Measurements from ENCODE around the gene FBN2.

Gene FBN2

DNA sequence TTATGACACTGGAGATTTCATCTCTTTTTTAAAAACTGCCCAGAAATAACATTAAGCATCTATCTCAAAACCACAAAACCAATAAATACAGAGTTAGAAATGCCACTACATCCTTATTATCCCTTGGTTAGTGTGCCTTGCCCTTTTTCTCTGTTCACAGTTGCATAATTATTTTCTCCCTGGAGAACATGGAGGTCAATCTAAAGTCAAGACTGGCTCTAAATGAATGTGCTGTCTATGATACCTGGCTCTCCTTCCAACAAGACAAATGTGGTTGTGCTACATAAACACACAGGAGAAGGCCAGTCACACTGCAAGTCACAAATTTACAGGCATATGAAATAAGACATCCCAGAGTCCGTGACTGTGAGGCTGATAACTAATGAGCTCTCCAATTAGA lies 2.8 kb downstream of the FBN2 start:
- Histone ChIP-seq H3K9ac (ENCODE audit: insufficient read length, low read depth) (no peak overlapping the region), H3K4me3 (ENCODE audit: insufficient read length, low read depth) (no peak overlapping the region), H3K9me3 (ENCODE audit: insufficient read depth, low read length) (no peaks in the 10 kb centered on the region), H3K4me1 (ENCODE audit: insufficient read depth, insufficient read length) (no peaks in the 10 kb centered on the region), H3K27me3 (ENCODE audit: insufficient read depth, insufficient read length) (peaks cover 13% of the 10 kb centered on the region), H3K36me3 (ENCODE audit: insufficient read depth, insufficient read length, low read length) (peaks cover 33% of the 10 kb centered on the region)
- TF ChIP-seq SUZ12 (IDR thresholded peaks at IDR 0.05; ENCODE audit: extremely low read depth, insufficient read depth, insufficient read length) (no peak), YY1 (IDR thresholded peaks at IDR 0.05; ENCODE audit: insufficient read depth, insufficient read length) (no peak), ZNF274 (IDR thresholded peaks at IDR 0.05; ENCODE audit: low read depth, low read length) (no peak)
- no peak for DNase-seq (ENCODE audit: low read depth, low spot score)

DNA sequence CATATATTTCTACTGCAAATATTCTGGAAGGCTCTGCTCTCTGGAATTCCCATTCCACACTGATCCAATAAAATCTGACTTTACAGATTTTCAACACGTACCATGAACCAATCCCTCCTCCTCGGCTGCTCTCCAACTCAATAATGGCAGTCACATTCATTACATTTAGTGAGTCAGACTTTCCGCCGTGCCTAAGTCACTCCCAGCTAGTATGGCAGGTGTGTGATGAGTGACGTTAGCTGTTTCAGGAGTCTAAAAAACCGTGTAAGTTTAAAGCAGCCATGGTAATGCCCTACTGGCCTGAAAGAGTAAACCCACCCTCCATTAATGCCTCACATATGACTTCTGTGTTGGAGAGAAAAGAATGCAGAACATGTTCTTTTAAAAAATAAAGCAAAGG lies 3.3 kb downstream of the FBN2 start:
- Histone ChIP-seq H3K4me1 (ENCODE audit: insufficient read depth, insufficient read length) (no peaks in the 10 kb centered on the region), H3K9ac (ENCODE audit: insufficient read length, low read depth) (no peak overlapping the region), H3K4me3 (ENCODE audit: insufficient read length, low read depth) (no peak overlapping the region), H3K9me3 (ENCODE audit: insufficient read depth, low read length) (no peaks in the 10 kb centered on the region), H3K27me3 (ENCODE audit: insufficient read depth, insufficient read length) (peaks cover 13% of the 10 kb centered on the region), H3K36me3 (ENCODE audit: insufficient read depth, insufficient read length, low read length) (peaks cover 36% of the 10 kb centered on the region)
- no peak for DNase-seq (ENCODE audit: low read depth, low spot score)
- TF ChIP-seq YY1 (IDR thresholded peaks at IDR 0.05; ENCODE audit: insufficient read depth, insufficient read length) (no peak), SUZ12 (IDR thresholded peaks at IDR 0.05; ENCODE audit: extremely low read depth, insufficient read depth, insufficient read length) (no peak), ZNF274 (IDR thresholded peaks at IDR 0.05; ENCODE audit: low read depth, low read length) (no peak)

DNA sequence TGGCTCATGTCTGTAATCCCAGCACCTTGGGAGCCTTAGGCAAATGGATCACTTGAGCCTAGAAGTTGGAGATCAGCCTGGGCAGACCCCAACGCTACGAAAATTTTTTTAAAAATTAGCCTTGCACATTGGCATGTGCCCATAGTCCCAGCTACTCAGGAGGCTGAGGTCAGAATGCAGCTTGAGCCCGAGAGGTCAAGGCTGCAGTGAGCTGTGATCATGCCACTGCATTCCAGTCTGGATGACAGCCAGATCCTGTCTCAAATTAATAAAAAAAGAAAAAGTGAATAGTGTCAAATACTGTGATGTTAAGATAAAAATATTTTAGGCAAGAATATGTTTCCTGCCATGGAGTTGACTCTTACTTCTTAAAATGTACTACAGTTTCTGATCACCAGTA lies 5.3 kb downstream of the FBN2 start:
- Histone ChIP-seq H3K27me3 (ENCODE audit: insufficient read depth, insufficient read length) (peaks cover 13% of the 10 kb centered on the region), H3K9ac (ENCODE audit: insufficient read length, low read depth) (no peak overlapping the region), H3K9me3 (ENCODE audit: insufficient read depth, low read length) (no peaks in the 10 kb centered on the region), H3K36me3 (ENCODE audit: insufficient read depth, insufficient read length, low read length) (peaks cover 49% of the 10 kb centered on the region), H3K4me1 (ENCODE audit: insufficient read depth, insufficient read length) (no peaks in the 10 kb centered on the region), H3K4me3 (ENCODE audit: insufficient read length, low read depth) (no peak overlapping the region)
- TF ChIP-seq ZNF274 (IDR thresholded peaks at IDR 0.05; ENCODE audit: low read depth, low read length) (no peak), YY1 (IDR thresholded peaks at IDR 0.05; ENCODE audit: insufficient read depth, insufficient read length) (no peak), SUZ12 (IDR thresholded peaks at IDR 0.05; ENCODE audit: extremely low read depth, insufficient read depth, insufficient read length) (no peak)
- DNase-seq (ENCODE audit: low read depth, low spot score) = no peak

DNA sequence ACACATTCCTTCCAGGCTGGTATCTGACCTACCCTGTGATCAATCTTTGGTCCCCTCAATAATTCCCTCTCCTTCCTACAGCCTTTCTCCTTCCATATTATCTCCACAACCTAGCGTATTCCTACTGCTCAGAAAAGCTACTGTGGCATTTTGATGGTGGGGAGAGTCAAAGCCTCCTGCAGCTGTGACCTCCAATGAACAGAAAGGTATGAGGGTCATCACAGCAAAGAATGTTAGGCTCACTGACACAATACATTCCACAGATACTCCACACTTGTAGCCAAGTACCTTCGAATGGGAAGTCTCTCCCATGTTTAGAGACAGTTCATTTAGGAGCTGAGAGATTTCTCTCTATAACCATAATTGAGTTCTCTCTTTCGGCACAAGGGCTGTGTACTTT lies 5.9 kb downstream of the FBN2 start:
- peaks cover 54% of the 10 kb centered on the region for H3K36me3 ChIP-seq (ENCODE audit: insufficient read depth, insufficient read length, low read length)
- peaks cover 11% of the 10 kb centered on the region for H3K27me3 ChIP-seq (ENCODE audit: insufficient read depth, insufficient read length)
- no peak overlapping the region for H3K9ac ChIP-seq (ENCODE audit: insufficient read length, low read depth)
- TF ChIP-seq ZNF274 (IDR thresholded peaks at IDR 0.05; ENCODE audit: low read depth, low read length) (no peak), SUZ12 (IDR thresholded peaks at IDR 0.05; ENCODE audit: extremely low read depth, insufficient read depth, insufficient read length) (no peak)
- H3K4me1 ChIP-seq (ENCODE audit: insufficient read depth, insufficient read length) = no peaks in the 10 kb centered on the region
- no peak for DNase-seq (ENCODE audit: low read depth, low spot score)
- H3K4me3 ChIP-seq (ENCODE audit: insufficient read length, low read depth) = no peak overlapping the region
- H3K9me3 ChIP-seq (ENCODE audit: insufficient read depth, low read length) = no peaks in the 10 kb centered on the region

GRCh38 chr5:128528637-128529255 lies 9.3 kb downstream of the FBN2 start:
- Histone ChIP-seq H3K27me3 (ENCODE audit: insufficient read depth, insufficient read length) (no peaks in the 10 kb centered on the region), H3K36me3 (ENCODE audit: insufficient read depth, insufficient read length, low read length) (peaks cover 64% of the 10 kb centered on the region), H3K9ac (ENCODE audit: insufficient read length, low read depth) (no peak overlapping the region), H3K4me3 (ENCODE audit: insufficient read length, low read depth) (no peak overlapping the region), H3K4me1 (ENCODE audit: insufficient read depth, insufficient read length) (no peaks in the 10 kb centered on the region), H3K9me3 (ENCODE audit: insufficient read depth, low read length) (no peaks in the 10 kb centered on the region)
- DNase-seq (ENCODE audit: low read depth, low spot score) = no peak
- no peak for TF ChIP-seq ZNF274 (IDR thresholded peaks at IDR 0.05; ENCODE audit: low read depth, low read length)
- no peak for TF ChIP-seq SUZ12 (IDR thresholded peaks at IDR 0.05; ENCODE audit: extremely low read depth, insufficient read depth, insufficient read length)
- no peak for TF ChIP-seq YY1 (IDR thresholded peaks at IDR 0.05; ENCODE audit: insufficient read depth, insufficient read length)

DNA sequence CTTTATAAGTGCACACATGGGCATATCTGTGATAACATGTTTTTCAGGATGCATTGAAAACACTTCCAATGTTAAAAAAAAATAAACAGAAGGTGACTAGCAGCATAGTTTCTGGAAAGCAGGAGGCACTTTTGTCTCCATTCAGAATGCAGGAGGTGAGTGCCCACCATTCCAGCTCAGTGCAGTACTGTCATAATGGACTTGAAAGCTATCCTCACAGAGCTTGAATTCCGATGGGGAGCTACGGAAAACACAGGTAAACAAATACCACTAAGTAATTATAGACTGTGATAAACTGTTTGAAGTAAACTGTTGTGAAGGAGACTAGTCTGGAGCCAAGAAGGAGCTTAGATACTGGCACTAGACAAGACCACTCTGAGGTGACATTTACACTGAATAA lies 9.9 kb downstream of the FBN2 start:
- no peak for DNase-seq (ENCODE audit: low read depth, low spot score)
- H3K4me3 ChIP-seq (ENCODE audit: insufficient read length, low read depth) = no peak overlapping the region
- no peaks in the 10 kb centered on the region for H3K4me1 ChIP-seq (ENCODE audit: insufficient read depth, insufficient read length)
- no peak overlapping the region for H3K9ac ChIP-seq (ENCODE audit: insufficient read length, low read depth)
- TF ChIP-seq SUZ12 (IDR thresholded peaks at IDR 0.05; ENCODE audit: extremely low read depth, insufficient read depth, insufficient read length) = no peak
- no peak for TF ChIP-seq ZNF274 (IDR thresholded peaks at IDR 0.05; ENCODE audit: low read depth, low read length)
- TF ChIP-seq YY1 (IDR thresholded peaks at IDR 0.05; ENCODE audit: insufficient read depth, insufficient read length) = no peak
- no peaks in the 10 kb centered on the region for H3K27me3 ChIP-seq (ENCODE audit: insufficient read depth, insufficient read length)
- H3K36me3 ChIP-seq (ENCODE audit: insufficient read depth, insufficient read length, low read length) = peaks cover 61% of the 10 kb centered on the region
- no peaks in the 10 kb centered on the region for H3K9me3 ChIP-seq (ENCODE audit: insufficient read depth, low read length)

DNA sequence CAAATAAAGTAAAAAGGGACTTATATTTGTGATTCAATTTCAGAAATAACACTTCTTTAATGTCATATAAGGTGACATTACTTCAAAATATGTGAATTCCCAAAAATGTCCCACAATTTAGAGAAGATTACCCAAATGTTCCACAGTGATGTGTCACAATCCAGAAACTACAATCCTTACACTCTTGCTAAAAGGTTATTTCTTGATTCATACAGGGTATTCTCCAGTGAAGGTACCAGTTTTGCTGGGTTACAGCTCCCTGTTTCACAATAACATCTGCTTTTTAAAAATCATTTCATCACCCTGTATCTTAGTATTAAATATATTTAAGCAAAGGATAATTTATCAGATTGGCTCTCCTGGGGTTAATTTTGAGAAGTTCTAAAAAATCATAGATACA lies 11.0 kb downstream of the FBN2 start:
- Histone ChIP-seq H3K36me3 (ENCODE audit: insufficient read depth, insufficient read length, low read length) (peaks cover 62% of the 10 kb centered on the region), H3K4me1 (ENCODE audit: insufficient read depth, insufficient read length) (no peaks in the 10 kb centered on the region), H3K4me3 (ENCODE audit: insufficient read length, low read depth) (no peak overlapping the region), H3K9me3 (ENCODE audit: insufficient read depth, low read length) (no peaks in the 10 kb centered on the region), H3K27me3 (ENCODE audit: insufficient read depth, insufficient read length) (no peaks in the 10 kb centered on the region), H3K9ac (ENCODE audit: insufficient read length, low read depth) (no peak overlapping the region)
- DNase-seq (ENCODE audit: low read depth, low spot score) = no peak
- TF ChIP-seq SUZ12 (IDR thresholded peaks at IDR 0.05; ENCODE audit: extremely low read depth, insufficient read depth, insufficient read length) = no peak
